GM12873 (cell line): ENCODE data around the gene SMYD3.

Experiments used
- TF ChIP-seq, protein P1 (sequence below): IDR thresholded peaks from 2 replicates; pipeline ENCODE4 v1.5.1; 2012; ENCODE audit warnings: low read depth, mild to moderate bottlenecking, moderate library complexity, low read length, control low read depth; ENCODE audit not compliant: insufficient read depth; ENCODE audit errors: missing control alignments

Gene SMYD3

GRCh38 chr1:245822996-245823395 is 684.1 kb downstream of the SMYD3 start:
- TF ChIP-seq, protein P1, sequence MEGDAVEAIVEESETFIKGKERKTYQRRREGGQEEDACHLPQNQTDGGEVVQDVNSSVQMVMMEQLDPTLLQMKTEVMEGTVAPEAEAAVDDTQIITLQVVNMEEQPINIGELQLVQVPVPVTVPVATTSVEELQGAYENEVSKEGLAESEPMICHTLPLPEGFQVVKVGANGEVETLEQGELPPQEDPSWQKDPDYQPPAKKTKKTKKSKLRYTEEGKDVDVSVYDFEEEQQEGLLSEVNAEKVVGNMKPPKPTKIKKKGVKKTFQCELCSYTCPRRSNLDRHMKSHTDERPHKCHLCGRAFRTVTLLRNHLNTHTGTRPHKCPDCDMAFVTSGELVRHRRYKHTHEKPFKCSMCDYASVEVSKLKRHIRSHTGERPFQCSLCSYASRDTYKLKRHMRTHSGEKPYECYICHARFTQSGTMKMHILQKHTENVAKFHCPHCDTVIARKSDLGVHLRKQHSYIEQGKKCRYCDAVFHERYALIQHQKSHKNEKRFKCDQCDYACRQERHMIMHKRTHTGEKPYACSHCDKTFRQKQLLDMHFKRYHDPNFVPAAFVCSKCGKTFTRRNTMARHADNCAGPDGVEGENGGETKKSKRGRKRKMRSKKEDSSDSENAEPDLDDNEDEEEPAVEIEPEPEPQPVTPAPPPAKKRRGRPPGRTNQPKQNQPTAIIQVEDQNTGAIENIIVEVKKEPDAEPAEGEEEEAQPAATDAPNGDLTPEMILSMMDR, result no peak

- TF ChIP-seq, protein P1, result no peak
Observed at GRCh38 chr1:245814651-245815050, 692.4 kb downstream of the SMYD3 start.

GRCh38 chr1:245812278-245812677 is 694.8 kb downstream of the SMYD3 start:
- TF ChIP-seq, protein P1, result no peak

GRCh38 chr1:245810789-245811337 is 696.2 kb downstream of the SMYD3 start:
- TF ChIP-seq, protein P1, result no peak

DNA sequence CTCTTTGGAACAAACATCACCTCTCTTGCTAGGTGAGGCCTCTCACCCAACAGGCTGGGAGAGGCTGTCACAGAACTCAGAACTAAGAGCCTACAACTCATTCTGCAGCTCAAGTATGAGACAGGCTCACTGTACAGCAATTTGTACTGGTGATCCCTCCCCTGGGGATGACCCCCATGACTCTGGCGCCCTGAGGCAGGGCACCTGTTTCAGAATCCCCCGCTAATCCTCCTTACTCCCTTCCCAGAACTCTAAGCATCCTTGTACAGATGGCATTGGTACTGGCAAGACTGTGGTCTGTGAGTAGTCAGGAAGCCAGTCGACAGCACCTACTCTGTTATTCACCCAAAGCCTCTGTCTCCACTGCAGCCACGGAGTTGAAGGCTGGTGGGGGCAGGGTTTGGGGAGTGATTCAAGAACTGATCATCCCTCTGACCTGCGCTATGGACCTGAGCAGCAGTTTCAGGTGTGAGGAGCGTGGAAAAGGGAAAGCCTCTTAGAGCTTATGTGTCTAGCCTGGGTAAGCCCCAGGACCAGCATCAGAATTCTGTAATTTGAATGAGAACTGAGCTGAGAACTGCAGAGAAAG is 696.8 kb downstream of the SMYD3 start:
- TF ChIP-seq, protein P1, result no peak

GRCh38 chr1:245809361-245809760 is 697.7 kb downstream of the SMYD3 start:
- TF ChIP-seq, protein P1, result no peak

- TF ChIP-seq, protein P1, result no peak
Observed at GRCh38 chr1:245807954-245808719, 698.9 kb downstream of the SMYD3 start.
